ENCODE results near the gene FTSJ1. TPM values are rescaled to one million over a fixed set of nuclear protein-coding genes. Genes with fewer than 3 reads are reported as not detected.

The FTSJ1 gene
- total and polyA plus RNA-seq, 2 of the 8 experiments (the other 6 are each of a cell fraction or from before 2014, with no cell fraction given): 62.4 to 80.4 TPM

DNA sequence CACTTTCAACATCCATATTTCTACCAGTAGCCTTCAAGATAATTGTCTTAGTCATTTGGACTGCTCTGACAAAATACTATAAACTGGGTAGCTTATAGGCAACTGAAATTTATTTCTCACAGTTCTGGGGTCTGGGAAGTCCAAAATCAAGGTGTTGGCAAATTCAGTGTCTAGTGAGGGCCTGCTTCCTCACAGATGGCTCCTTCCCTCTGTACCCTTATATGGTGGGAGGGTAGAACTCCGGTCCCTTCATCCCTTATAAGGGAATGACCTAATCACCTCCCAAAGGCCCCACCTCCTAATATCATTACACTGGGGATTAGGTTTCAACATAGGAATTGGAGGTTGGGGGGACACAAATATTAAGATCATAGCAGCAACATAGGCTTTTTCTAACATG lies 56.2 kb downstream of the FTSJ1 start:
- Histone ChIP-seq H2BK5ac (ENCODE audit: low read depth, low read length) (no peak overlapping the region), H3K23ac (ENCODE audit: insufficient read length) (no peak overlapping the region), H3K23me2 (ENCODE audit: low read depth, low read length) (no peaks in the 10 kb centered on the region), H3K9ac (replicated peaks in 1 of 4; ENCODE audit: extremely low read depth in 1 of 4, low read depth in 3 of 4, low read length in 3 of 4) (no peak overlapping the region), H3K79me2 (ENCODE audit: control insufficient read depth in 1 of 2, insufficient read depth in 2 of 2, low read length in 2 of 2) (no peaks in the 10 kb centered on the region), H3K79me1 (ENCODE audit: low read depth, low read length) (no peaks in the 10 kb centered on the region), H3K36me3 (ENCODE audit: control insufficient read depth in 2 of 4, insufficient read depth in 4 of 4, low read length in 3 of 4) (peaks cover 0 to 23% (median 12%) of the 10 kb centered on the region in 4 experiments; a peak in 6 of 8 replicates), H4K20me1 (replicated peaks in 1 of 2; ENCODE audit: control insufficient read depth in 1 of 2, insufficient read depth in 2 of 2, low read length in 2 of 2) (no peaks in the 10 kb centered on the region), H4K5ac (ENCODE audit: insufficient read length, low read depth, low read length) (no peak overlapping the region), H2BK20ac (ENCODE audit: low read length) (no peak overlapping the region), H2AFZ (ENCODE audit: low read length) (no peak overlapping the region), H3K56ac (replicated peaks; ENCODE audit: insufficient read length, low read depth, low read length) (no peak overlapping the region), H3K27ac (ENCODE audit: low read depth, low read length) (no peak overlapping the region), H3K4me2 (ENCODE audit: insufficient read depth in 1 of 2, low read depth in 2 of 2, low read length in 2 of 2) (no peak overlapping the region), H2BK120ac (replicated peaks; ENCODE audit: low read depth, low read length) (no peak overlapping the region), H2BK15ac (ENCODE audit: low read length) (no peak overlapping the region), H3K14ac (ENCODE audit: insufficient read length) (no peak overlapping the region), H3K4ac (replicated peaks; ENCODE audit: insufficient read length, low read depth, low read length) (no peak overlapping the region), H2BK12ac (ENCODE audit: low read depth, low read length) (no peak overlapping the region), H2AK5ac (ENCODE audit: low read depth, low read length) (no peak overlapping the region), H3K9me3 (ENCODE audit: insufficient read depth in 2 of 2, low read depth in 1 of 2, low read length in 1 of 2) (no peaks in the 10 kb centered on the region), H3K4me3 (ENCODE audit: extremely low read depth in 1 of 4, insufficient read depth in 2 of 4, low read depth in 3 of 4, low read length in 4 of 4) (no peak overlapping the region), H4K91ac (replicated peaks; ENCODE audit: insufficient read length, low read length) (no peak overlapping the region), H3K27me3 (replicated peaks in 1 of 4; ENCODE audit: control insufficient read depth in 3 of 4, extremely low read depth in 1 of 4, insufficient read depth in 3 of 4, low read length in 3 of 4) (no peaks in the 10 kb centered on the region), H3K18ac (ENCODE audit: extremely low read depth, low read length) (no peak overlapping the region), H4K8ac (ENCODE audit: extremely low read depth, insufficient read depth, low read length) (no peak overlapping the region), H3K4me1 (replicated peaks in 1 of 4; ENCODE audit: control insufficient read depth in 3 of 4, insufficient read depth in 4 of 4, low read length in 3 of 4) (no peaks in the 10 kb centered on the region)
- FAIRE-seq (no peak), DNase-seq (ENCODE audit: low read depth in 1 of 2, low spot score in 2 of 2) (no peak)
- CTCF ChIA-PET (ENCODE audit: partially characterized antibody): no interaction called here
- WGBS, 2 experiments (ENCODE audit: extremely low coverage in 1 of 2, insufficient coverage in 1 of 2, insufficient read length in 1 of 2, insufficient replicate concordance in 2 of 2, low coverage in 1 of 2, low lambda C conversion rate in 2 of 2, missing lambda C conversion rate in 1 of 2): 89% methylated on average over 1 of the region's 1 CpG; no CpG with 5 or more reads in 1 of the 2 experiments
- POLR2A ChIA-PET (ENCODE audit: partially characterized antibody): interaction anchor here (0.8 to 3.3 kb wide), 2 partner anchors 38 to 46 kb away, joined by 3 to 10 read pairs; no protein-coding TSS in a partner anchor
- TF ChIP-seq ZNF274 (IDR thresholded peaks at IDR 0.05; ENCODE audit: borderline replicate concordance, extremely low read depth, low read length): no peak
- peak; percentile 59 for TF ChIP-seq SRF (IDR thresholded peaks at IDR 0.05; ENCODE audit: low read depth, low read length)

All from H1 (cell line).